Endodermal cell (in vitro differentiated cells): Measurements from ENCODE around the gene CAMK2D. TPM values are rescaled to one million over a fixed set of nuclear protein-coding genes. Genes with fewer than 3 reads are reported as not detected.

Experiments used
- DNase-seq: peaks from one replicate; pipeline ENCODE4 v3.0.0-alpha.2; 2017
- H3K27ac ChIP-seq: 2 replicates; pipeline ENCODE4 v1.5.1; 2013; ENCODE audit warnings: mild to moderate bottlenecking, low read depth, low read length, moderate library complexity
- H3K27me3 ChIP-seq: 2 replicates; pipeline ENCODE4 v1.6.1; 2013; ENCODE audit warnings: mild to moderate bottlenecking, low read length, moderate library complexity; ENCODE audit not compliant: insufficient read depth, control insufficient read depth, poor library complexity, severe bottlenecking
- H3K36me3 ChIP-seq: 2 replicates; pipeline ENCODE4 v1.7.0; 2013; ENCODE audit warnings: mild to moderate bottlenecking, low read length, moderate library complexity; ENCODE audit not compliant: control insufficient read depth, insufficient read depth
- H3K4me1 ChIP-seq: one replicate; pipeline ENCODE4 v1.7.0; 2013; ENCODE audit warnings: low read length; ENCODE audit not compliant: control insufficient read depth, insufficient read depth
- H3K4me3 ChIP-seq: 2 replicates; pipeline ENCODE4 v1.5.1; 2013; ENCODE audit warnings: mild to moderate bottlenecking, low read length, moderate library complexity
- H3K9ac ChIP-seq: 2 replicates; pipeline ENCODE4 v1.6.1; 2013; ENCODE audit warnings: mild to moderate bottlenecking, low read length, moderate library complexity; ENCODE audit not compliant: poor library complexity, severe bottlenecking; ENCODE audit errors: extremely low read depth
- H3K9me3 ChIP-seq: 2 replicates; pipeline ENCODE4 v1.6.1; 2013; ENCODE audit warnings: mild to moderate bottlenecking, low read length, moderate library complexity; ENCODE audit not compliant: control insufficient read depth
- H3K27ac Mint-ChIP-seq: 2 replicates; pipeline ENCODE4 v1.8.0; 2020; ENCODE audit warnings: mixed read lengths
- H3K27me3 Mint-ChIP-seq: 2 replicates; pipeline ENCODE4 v1.8.0; 2021; ENCODE audit warnings: mild to moderate bottlenecking, mixed read lengths; ENCODE audit not compliant: insufficient read depth
- H3K36me3 Mint-ChIP-seq: 2 replicates; pipeline ENCODE4 v1.8.0; 2020; ENCODE audit warnings: low read depth, mixed read lengths
- H3K4me1 Mint-ChIP-seq: 2 replicates; pipeline ENCODE4 v1.8.0; 2020; ENCODE audit warnings: mixed read lengths
- H3K4me3 Mint-ChIP-seq: 2 replicates; pipeline ENCODE4 v1.8.0; 2020; ENCODE audit warnings: mild to moderate bottlenecking, moderate library complexity, mixed read lengths
- H3K9me3 Mint-ChIP-seq: 2 replicates; pipeline ENCODE4 v1.8.0; 2020; ENCODE audit warnings: mild to moderate bottlenecking, mixed read lengths
- CTCF ChIP-seq: fragments of 200-600 bp; sonication (generic); conservative IDR thresholded peaks from 2 replicates; pipeline ENCODE4 v1.5.0; 2021; ENCODE audit warnings: antibody characterized with exemption, mild to moderate bottlenecking
- WGBS, 2 experiments: methylation state at CpG; one replicate each; pipeline versions ENCODE4 v1.1.5 to v1.1.7; 2013; ENCODE audit warnings: missing lambda C conversion rate in 2 of 2, mixed read lengths in 1 of 2; ENCODE audit not compliant: insufficient coverage in 1 of 2, insufficient read length in 1 of 2; 5-methylcytosine and 5-hydroxymethylcytosine counted together
- total RNA-seq, 2 donors: library from RNA; stranded (reverse); fragmentation: NEBNext Ultra II Directional in 1 of 2; extraction: Animal tissue kit (Norgen Biotek cat#: 25700) in 1 of 2; gene quantifications; 2 replicates in 1 of 2; 3 replicates in 1 of 2; pipeline ENCODE4 v1.2.1, GENCODE V29; 2021

The CAMK2D gene
- total RNA-seq, 2 donors from 2014 or later = 91.1 to 120 TPM

GRCh38 chr4:113574636-113575103, 186.9 kb downstream of the CAMK2D start:
- Mint-ChIP-seq H3K36me3 (peaks cover 11% of the 10 kb centered on the region), H3K27ac (no peak overlapping the region), H3K27me3 (no peaks in the 10 kb centered on the region), H3K9me3 (no peaks in the 10 kb centered on the region), H3K4me1 (no peaks in the 10 kb centered on the region), H3K4me3 (no peak overlapping the region)
- H3K36me3 ChIP-seq = no peaks in the 10 kb centered on the region
- no peaks in the 10 kb centered on the region for H3K27me3 ChIP-seq
- 96 to 100% methylated on average over 1 of the region's 1 CpG for WGBS, 2 experiments
- no peak overlapping the region for H3K9ac ChIP-seq
- no peak overlapping the region for H3K4me3 ChIP-seq
- peaks cover 6% of the 10 kb centered on the region for H3K9me3 ChIP-seq
- no peak overlapping the region for H3K27ac ChIP-seq
- no peak for DNase-seq
- no peak for TF ChIP-seq CTCF
- H3K4me1 ChIP-seq = no peaks in the 10 kb centered on the region

DNA sequence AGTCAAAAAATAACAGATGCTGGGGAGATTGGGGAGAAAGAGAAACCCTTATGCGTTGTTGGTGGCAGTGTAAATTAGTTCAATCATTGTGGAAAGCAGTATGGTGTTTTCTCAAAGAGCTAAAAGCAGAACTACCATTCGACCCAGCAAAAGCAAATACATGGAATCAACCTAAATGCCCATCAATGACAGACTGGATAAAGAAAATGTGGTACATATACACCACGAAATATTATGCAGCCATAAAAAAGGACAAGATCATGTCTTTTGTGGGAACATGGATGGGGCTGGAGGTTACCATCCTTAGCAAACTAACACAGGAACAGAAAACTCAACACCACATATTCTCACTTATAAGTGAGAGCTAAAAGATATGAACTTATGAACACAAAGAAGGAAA, 188.9 kb downstream of the CAMK2D start:
- H3K27ac ChIP-seq = no peak overlapping the region
- no peaks in the 10 kb centered on the region for H3K27me3 ChIP-seq
- H3K27me3 Mint-ChIP-seq = no peaks in the 10 kb centered on the region
- H3K9me3 Mint-ChIP-seq = no peaks in the 10 kb centered on the region
- no peak for TF ChIP-seq CTCF
- no peaks in the 10 kb centered on the region for H3K4me1 Mint-ChIP-seq
- H3K4me3 Mint-ChIP-seq = no peak overlapping the region
- H3K9me3 ChIP-seq = peaks cover 6% of the 10 kb centered on the region
- 80 to 100% methylated on average over 1 to 3 of the region's 3 CpGs for WGBS, 2 experiments
- no peaks in the 10 kb centered on the region for H3K36me3 ChIP-seq
- no peak overlapping the region for H3K4me3 ChIP-seq
- H3K4me1 ChIP-seq = no peaks in the 10 kb centered on the region
- peaks cover 11% of the 10 kb centered on the region for H3K36me3 Mint-ChIP-seq
- no peak for DNase-seq
- H3K27ac Mint-ChIP-seq = no peak overlapping the region
- H3K9ac ChIP-seq = no peak overlapping the region

DNA sequence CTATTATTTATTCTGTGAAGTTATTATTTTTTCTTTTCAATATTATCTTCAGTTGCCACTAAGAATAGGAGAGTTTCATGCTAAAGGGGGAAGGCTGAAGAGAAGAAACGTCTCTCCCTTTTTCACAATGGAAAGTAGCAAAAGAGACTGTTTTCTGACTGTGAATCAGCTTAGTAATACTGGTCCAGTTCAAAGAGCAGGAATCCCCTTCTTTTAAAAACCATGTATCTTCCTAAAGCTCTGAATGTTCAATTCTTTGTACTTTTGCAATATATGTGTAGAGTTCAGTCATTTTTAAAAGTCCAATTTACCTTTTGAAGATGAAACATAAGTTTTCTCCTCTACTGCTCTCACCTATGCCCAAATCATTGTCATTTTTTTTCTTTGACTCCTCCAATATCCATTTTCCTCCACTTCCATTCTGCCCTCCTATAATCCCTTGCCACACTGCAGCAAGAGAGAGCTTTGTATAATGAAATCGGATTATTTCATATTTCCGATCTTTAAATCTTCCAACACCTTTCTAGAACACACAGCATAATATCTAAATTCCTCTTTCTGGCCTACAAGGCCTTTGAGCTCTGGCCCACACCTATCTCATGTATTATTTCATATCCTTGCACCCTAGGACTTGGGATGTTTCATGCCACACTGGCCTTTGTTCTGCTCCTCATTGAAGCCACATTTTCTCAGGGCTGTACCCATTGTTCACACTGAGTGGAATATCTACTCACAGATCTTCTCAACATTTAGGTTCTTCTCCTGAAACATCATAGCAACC, 195.3 kb downstream of the CAMK2D start:
- TF ChIP-seq CTCF = no peak

More for the DNA sequence above, 195.3 kb downstream of the CAMK2D start:
- peaks cover 3% of the 10 kb centered on the region for H3K4me1 ChIP-seq
- H3K27ac Mint-ChIP-seq = no peak overlapping the region
- H3K27me3 ChIP-seq = no peaks in the 10 kb centered on the region
- H3K36me3 Mint-ChIP-seq = peaks cover 11% of the 10 kb centered on the region
- no peak overlapping the region for H3K27ac ChIP-seq
- no peaks in the 10 kb centered on the region for H3K9me3 ChIP-seq
- H3K4me3 Mint-ChIP-seq = no peak overlapping the region
- WGBS, 2 experiments = 79 to 90% methylated on average over 3 of the region's 3 CpGs
- no peaks in the 10 kb centered on the region for H3K27me3 Mint-ChIP-seq
- H3K9me3 Mint-ChIP-seq = no peaks in the 10 kb centered on the region
- no peak for DNase-seq
- H3K36me3 ChIP-seq = no peaks in the 10 kb centered on the region
- no peak overlapping the region for H3K4me3 ChIP-seq
- H3K4me1 Mint-ChIP-seq = peaks cover 13% of the 10 kb centered on the region
- no peak overlapping the region for H3K9ac ChIP-seq
